ENCODE data around the gene KRTAP4-8.
"Not testable (repeated sequence)": the region's sequence is repeated elsewhere in the genome, so short reads cannot be mapped to it uniquely, and the experiment has no call there.

Gene KRTAP4-8

GRCh38 chr17:41096055-41096454 is 1.9 kb downstream of the KRTAP4-8 start:
- H3K4me3 ChIP-seq (ENCODE audit: low read depth, low read length), result no peak overlapping the region
- TF ChIP-seq CTCF (IDR thresholded peaks at IDR 0.05; ENCODE audit: insufficient read depth, low read length, missing control alignments), result no peak
- ChIA-PET CTCF (no interaction called here), POLR2A (no interaction called here)
- no peak for DNase-seq (ENCODE audit: low read depth, low spot score)

GRCh38 chr17:41088760-41089352 is 9.1 kb downstream of the KRTAP4-8 start:
- POLR2A ChIA-PET; DNase-seq (ENCODE audit: low read depth, low spot score); H3K4me3 ChIP-seq (ENCODE audit: low read depth, low read length): not testable (repeated sequence)
- CTCF ChIA-PET, result interaction anchor here (1.3 kb wide), 1 partner anchor 233 kb away, joined by 3 read pairs; no protein-coding TSS in a partner anchor

DNA sequence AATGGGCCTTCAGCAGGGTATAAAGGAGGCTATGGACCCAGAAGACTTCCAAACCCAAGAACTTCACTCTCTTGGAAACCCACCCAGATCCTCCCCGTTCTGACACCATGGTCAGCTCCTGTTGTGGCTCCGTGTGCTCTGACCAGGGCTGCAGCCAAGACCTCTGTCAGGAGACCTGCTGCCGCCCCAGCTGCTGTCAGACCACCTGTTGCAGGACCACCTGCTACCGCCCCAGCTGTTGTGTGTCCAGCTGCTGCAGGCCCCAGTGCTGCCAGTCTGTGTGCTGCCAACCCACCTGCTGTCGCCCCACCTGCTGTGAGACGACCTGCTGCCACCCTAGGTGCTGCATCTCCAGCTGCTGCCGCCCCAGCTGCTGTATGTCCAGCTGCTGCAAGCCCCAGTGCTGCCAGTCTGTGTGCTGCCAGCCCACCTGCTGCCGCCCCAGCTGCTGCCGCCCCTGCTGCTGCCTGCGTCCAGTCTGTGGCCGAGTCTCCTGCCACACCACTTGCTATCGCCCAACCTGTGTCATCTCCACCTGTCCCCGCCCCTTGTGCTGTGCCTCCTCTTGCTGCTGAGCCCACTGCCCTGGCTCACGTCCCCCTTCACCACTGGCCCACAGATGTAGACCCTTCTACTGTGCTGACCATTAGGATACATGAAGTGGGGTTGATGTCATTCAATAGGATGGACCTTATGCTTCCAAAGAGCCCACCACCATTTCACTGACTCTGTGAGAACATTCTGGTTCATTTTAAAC is 13.7 kb downstream of the KRTAP4-8 start, which contains the start of gene KRTAP4-7:
Gene KRTAP4-7 (plus strand): TSS at position 51 of the 757 bp plus-strand sequence. CDS start 57 bp downstream, at position 108.
- CTCF ChIA-PET, result interaction anchor here (0.7 kb wide), 1 partner anchor 238 kb away, joined by 3 read pairs; no protein-coding TSS in a partner anchor
- POLR2A ChIA-PET; DNase-seq (ENCODE audit: low read depth, low spot score); H3K4me3 ChIP-seq (ENCODE audit: low read depth, low read length): not testable (repeated sequence)

GRCh38 chr17:41083427-41083826 is 14.5 kb downstream of the KRTAP4-8 start:
- CTCF ChIA-PET; DNase-seq (ENCODE audit: low read depth, low spot score); POLR2A ChIA-PET; H3K4me3 ChIP-seq (ENCODE audit: low read depth, low read length): not testable (repeated sequence)

GRCh38 chr17:41082626-41083025 is 15.3 kb downstream of the KRTAP4-8 start:
- ChIA-PET CTCF (no interaction called here), POLR2A (no interaction called here)
- H3K4me3 ChIP-seq (ENCODE audit: low read depth, low read length), result no peak overlapping the region
- no peak for TF ChIP-seq CTCF (IDR thresholded peaks at IDR 0.05; ENCODE audit: insufficient read depth, low read length, missing control alignments)
- no peak for DNase-seq (ENCODE audit: low read depth, low spot score)

- CTCF ChIA-PET, result no interaction called here
- no peak for TF ChIP-seq CTCF (IDR thresholded peaks at IDR 0.05; ENCODE audit: insufficient read depth, low read length, missing control alignments)
These were observed 21.2 kb downstream of the KRTAP4-8 start for GRCh38 chr17:41076788-41077187.

GRCh38 chr17:41073676-41074075 is 24.3 kb downstream of the KRTAP4-8 start:
- no peak overlapping the region for H3K4me3 ChIP-seq (ENCODE audit: low read depth, low read length)
- POLR2A ChIA-PET, result no interaction called here
- CTCF ChIA-PET, result interaction anchor here (1.3 to 1.6 kb wide), 2 partner anchors 475 to 593 kb away, joined by 3 to 6 read pairs; no protein-coding TSS in a partner anchor
- no peak for DNase-seq (ENCODE audit: low read depth, low spot score)
- no peak for TF ChIP-seq CTCF (IDR thresholded peaks at IDR 0.05; ENCODE audit: insufficient read depth, low read length, missing control alignments)

More at GRCh38 chr17:41076788-41077187, 21.2 kb downstream of the KRTAP4-8 start:
- POLR2A ChIA-PET, result no interaction called here
- no peak overlapping the region for H3K4me3 ChIP-seq (ENCODE audit: low read depth, low read length)
- no peak for DNase-seq (ENCODE audit: low read depth, low spot score)

Data from AG04449 (cell line).